RWPE2 (cell line): ENCODE results near the gene MYO3B.

Source experiments
- ATAC-seq: fragments of 200-7000 bp; cut with Tn5 transposase; 3 replicates; pipeline ENCODE4 v1.9.1; 2021; ENCODE audit warnings: low read depth
- DNase-seq: peaks from one replicate; pipeline ENCODE4 v3.0.0-alpha.2; 2020; ENCODE audit warnings: low spot score
- H3K27ac ChIP-seq: fragments of 450-650 bp; 2 replicates; pipeline ENCODE4 v1.5.1; 2017; ENCODE audit warnings: mild to moderate bottlenecking; ENCODE audit not compliant: poor library complexity, severe bottlenecking
- H3K27me3 ChIP-seq: fragments of 250-450 bp; sonication (Bioruptor Pico); 2 replicates; pipeline ENCODE4 v1.5.1; 2021; ENCODE audit warnings: mild to moderate bottlenecking, moderate library complexity; ENCODE audit not compliant: insufficient read depth, poor library complexity, severe bottlenecking
- H3K36me3 ChIP-seq: fragments of 250-450 bp; sonication (Bioruptor Pico); 2 replicates; pipeline ENCODE4 v1.5.1; 2020; ENCODE audit warnings: low read depth, mild to moderate bottlenecking, moderate library complexity
- H3K4me1 ChIP-seq: fragments of 250-450 bp; sonication (Bioruptor Pico); 2 replicates; pipeline ENCODE4 v1.5.1; 2021; ENCODE audit warnings: mild to moderate bottlenecking, moderate library complexity; ENCODE audit not compliant: insufficient read depth, poor library complexity, severe bottlenecking
- H3K4me3 ChIP-seq: fragments of 250-450 bp; sonication (Bioruptor Pico); 2 replicates; pipeline ENCODE4 v1.5.1; 2021; ENCODE audit warnings: mild to moderate bottlenecking, moderate library complexity; ENCODE audit not compliant: severe bottlenecking
- H3K9me3 ChIP-seq: fragments of 250-450 bp; sonication (Bioruptor Pico); 2 replicates; pipeline ENCODE4 v1.5.1; 2021; ENCODE audit warnings: mild to moderate bottlenecking, moderate library complexity; ENCODE audit not compliant: severe bottlenecking
- CTCF ChIP-seq: fragments of 450-650 bp; IDR thresholded peaks from one replicate; pipeline ENCODE4 v1.5.1; 2017; ENCODE audit warnings: mild to moderate bottlenecking, moderate library complexity; ENCODE audit not compliant: poor library complexity, severe bottlenecking

The MYO3B gene

GRCh38 chr2:170481201-170481600 is 303.3 kb downstream of the MYO3B start:
- DNase-seq (no peak), ATAC-seq (no peak)
- Histone ChIP-seq H3K27me3 (no peaks in the 10 kb centered on the region), H3K36me3 (no peaks in the 10 kb centered on the region), H3K9me3 (no peaks in the 10 kb centered on the region), H3K4me3 (no peak overlapping the region), H3K27ac (no peak overlapping the region), H3K4me1 (no peaks in the 10 kb centered on the region)
- TF ChIP-seq CTCF: no peak

GRCh38 chr2:170484552-170484951 is 306.6 kb downstream of the MYO3B start:
- Histone ChIP-seq H3K4me3 (no peak overlapping the region), H3K4me1 (no peaks in the 10 kb centered on the region), H3K9me3 (no peaks in the 10 kb centered on the region), H3K27me3 (no peaks in the 10 kb centered on the region), H3K27ac (no peak overlapping the region), H3K36me3 (no peaks in the 10 kb centered on the region)
- no peak for DNase-seq
- ATAC-seq: no peak
- no peak for TF ChIP-seq CTCF

- no peaks in the 10 kb centered on the region for H3K36me3 ChIP-seq
- H3K9me3 ChIP-seq: no peaks in the 10 kb centered on the region
- DNase-seq (no peak), ATAC-seq (no peak)
- H3K4me1 ChIP-seq: no peaks in the 10 kb centered on the region
- H3K27ac ChIP-seq: no peak overlapping the region
- no peak overlapping the region for H3K4me3 ChIP-seq
- TF ChIP-seq CTCF: no peak
- H3K27me3 ChIP-seq: no peaks in the 10 kb centered on the region
These were observed 307.5 kb downstream of the MYO3B start for GRCh38 chr2:170485254-170486026.

- DNase-seq (no peak), ATAC-seq (no peak)
- Histone ChIP-seq H3K9me3 (no peaks in the 10 kb centered on the region), H3K4me1 (no peaks in the 10 kb centered on the region), H3K27me3 (no peaks in the 10 kb centered on the region), H3K27ac (no peak overlapping the region), H3K36me3 (no peaks in the 10 kb centered on the region), H3K4me3 (no peak overlapping the region)
- TF ChIP-seq CTCF: peak; percentile 5
These were observed 308.8 kb downstream of the MYO3B start for GRCh38 chr2:170486730-170487129.

- no peak for DNase-seq
- Histone ChIP-seq H3K4me1 (no peaks in the 10 kb centered on the region), H3K36me3 (no peaks in the 10 kb centered on the region), H3K9me3 (no peaks in the 10 kb centered on the region), H3K27me3 (no peaks in the 10 kb centered on the region), H3K27ac (no peak overlapping the region), H3K4me3 (no peak overlapping the region)
- no peak for ATAC-seq
- TF ChIP-seq CTCF: no peak
These were observed 310.9 kb downstream of the MYO3B start for GRCh38 chr2:170488807-170489206.
